Right lobe of liver (tissue), 4 donors: ENCODE results near the gene BMP8B.
"Not testable (repeated sequence)": the region's sequence is repeated elsewhere in the genome, so short reads cannot be mapped to it uniquely, and the experiment has no call there.

Experiments
- POLR2A ChIP-seq: fragments of 450-650 bp; IDR thresholded peaks from one replicate; pipeline ENCODE4 v1.6.1; 2017; ENCODE audit warnings: antibody characterized with exemption, mild to moderate bottlenecking
- TF ChIP-seq, protein P1 (sequence below), 4 donors: fragments of 200-600 bp in 3 of 4; fragments of 450-650 bp in 1 of 4; IDR thresholded peaks; one replicate each; pipeline versions ENCODE4 v1.5.1 to v1.8.0; 2016 to 2022; ENCODE audit warnings: antibody characterized with exemption in 4 of 4, mild to moderate bottlenecking in 2 of 4
- donor health status: DM: no; HTN: no; CAD: no.
- donor health status: DM: no; HTN: no; CAD: no.
- donor health status: DM: no; HTN: yes; CAD: no.

DNA sequence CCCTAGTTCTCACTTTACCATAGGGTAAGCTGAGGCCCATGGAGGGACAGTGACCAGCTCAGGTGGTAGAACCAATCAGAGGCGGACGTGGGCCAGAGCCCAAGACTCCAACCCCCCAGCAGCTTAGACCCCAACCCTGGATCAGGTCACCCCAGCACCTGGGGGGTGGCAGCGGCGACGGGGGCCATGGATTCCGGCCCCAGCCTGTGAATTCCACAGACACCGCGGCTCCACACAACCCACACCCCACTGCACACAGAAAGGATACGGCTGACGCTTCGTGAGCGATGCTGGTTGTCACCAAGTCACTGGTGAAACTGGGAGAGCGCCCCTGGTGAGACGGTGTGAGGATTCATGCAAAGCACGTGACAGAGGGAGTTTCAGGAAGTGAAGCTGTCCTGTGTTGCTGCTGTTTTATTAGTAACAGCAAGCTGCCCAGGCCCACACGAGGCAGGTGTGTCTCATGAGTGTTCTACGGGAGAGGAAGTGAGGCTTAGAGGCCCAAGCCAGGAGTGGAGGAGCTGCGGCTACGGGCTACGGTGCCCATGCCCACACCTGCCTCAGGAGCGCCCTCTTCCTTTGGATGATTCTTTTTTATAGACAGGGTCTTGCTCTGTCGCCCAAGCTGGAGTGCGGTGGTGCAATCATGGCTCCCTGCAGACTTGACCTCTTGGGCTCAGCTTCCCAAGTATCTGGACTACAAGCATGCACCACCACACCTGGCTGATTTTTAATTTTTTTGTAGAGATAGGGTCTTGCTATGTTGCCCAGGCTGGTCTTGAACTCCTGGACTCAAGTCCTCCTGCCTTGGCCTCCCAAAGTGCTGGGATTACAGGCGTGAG is 28.6 kb upstream of the BMP8B start:
- TF ChIP-seq POLR2A = not testable (repeated sequence)
- TF ChIP-seq, protein P1, sequence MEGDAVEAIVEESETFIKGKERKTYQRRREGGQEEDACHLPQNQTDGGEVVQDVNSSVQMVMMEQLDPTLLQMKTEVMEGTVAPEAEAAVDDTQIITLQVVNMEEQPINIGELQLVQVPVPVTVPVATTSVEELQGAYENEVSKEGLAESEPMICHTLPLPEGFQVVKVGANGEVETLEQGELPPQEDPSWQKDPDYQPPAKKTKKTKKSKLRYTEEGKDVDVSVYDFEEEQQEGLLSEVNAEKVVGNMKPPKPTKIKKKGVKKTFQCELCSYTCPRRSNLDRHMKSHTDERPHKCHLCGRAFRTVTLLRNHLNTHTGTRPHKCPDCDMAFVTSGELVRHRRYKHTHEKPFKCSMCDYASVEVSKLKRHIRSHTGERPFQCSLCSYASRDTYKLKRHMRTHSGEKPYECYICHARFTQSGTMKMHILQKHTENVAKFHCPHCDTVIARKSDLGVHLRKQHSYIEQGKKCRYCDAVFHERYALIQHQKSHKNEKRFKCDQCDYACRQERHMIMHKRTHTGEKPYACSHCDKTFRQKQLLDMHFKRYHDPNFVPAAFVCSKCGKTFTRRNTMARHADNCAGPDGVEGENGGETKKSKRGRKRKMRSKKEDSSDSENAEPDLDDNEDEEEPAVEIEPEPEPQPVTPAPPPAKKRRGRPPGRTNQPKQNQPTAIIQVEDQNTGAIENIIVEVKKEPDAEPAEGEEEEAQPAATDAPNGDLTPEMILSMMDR (IDR thresholded peaks at IDR 0.05) = not testable (repeated sequence)
